ENCODE measurements around the gene MAGI1.

Gene MAGI1

DNA sequence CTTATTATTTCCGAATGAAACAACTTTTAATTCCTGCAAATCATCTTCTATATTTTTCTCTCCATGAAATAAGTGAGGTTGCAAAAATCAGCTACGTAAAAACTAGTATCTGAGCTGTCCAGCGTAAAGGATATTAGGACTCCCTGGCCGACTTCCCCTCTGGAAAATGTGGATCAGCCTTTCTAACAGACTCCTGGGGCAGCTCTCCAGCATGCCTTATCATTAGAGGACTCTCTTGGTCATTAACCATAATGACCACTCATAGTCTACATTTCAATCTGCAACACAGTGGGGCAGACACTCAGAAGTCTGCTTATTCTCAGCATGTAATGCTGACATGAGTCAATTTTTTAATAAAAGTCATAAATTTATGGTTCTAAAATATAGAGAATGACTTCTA lies 130.1 kb downstream of the MAGI1 start:
- TF ChIP-seq HDGF (IDR thresholded peaks at IDR 0.05; ENCODE audit: borderline replicate concordance) (no peak), CTBP1 (IDR thresholded peaks at IDR 0.05; ENCODE audit: borderline replicate concordance) (no peak), BHLHE40 (IDR thresholded peaks at IDR 0.05; ENCODE audit: borderline replicate concordance) (no peak), SUZ12 (IDR thresholded peaks at IDR 0.05) (no peak), FOXA1 (IDR thresholded peaks at IDR 0.05) (no peak), FOXK2 (IDR thresholded peaks at IDR 0.05) (no peak), LEF1 (IDR thresholded peaks at IDR 0.05; ENCODE audit: borderline replicate concordance) (no peak), TARDBP (IDR thresholded peaks at IDR 0.05) (no peak), ARNT (IDR thresholded peaks at IDR 0.05) (no peak), FOXM1 (IDR thresholded peaks at IDR 0.05; ENCODE audit: borderline replicate concordance) (no peak), NFRKB (IDR thresholded peaks at IDR 0.05) (no peak), L3MBTL2 (conservative IDR thresholded peaks at IDR 0.05) (no peak), SP1 (IDR thresholded peaks at IDR 0.05) (no peak), ELF4 (IDR thresholded peaks at IDR 0.05) (no peak), ZNF384 (IDR thresholded peaks at IDR 0.05) (no peak)
- TF ChIP-seq, protein P1, sequence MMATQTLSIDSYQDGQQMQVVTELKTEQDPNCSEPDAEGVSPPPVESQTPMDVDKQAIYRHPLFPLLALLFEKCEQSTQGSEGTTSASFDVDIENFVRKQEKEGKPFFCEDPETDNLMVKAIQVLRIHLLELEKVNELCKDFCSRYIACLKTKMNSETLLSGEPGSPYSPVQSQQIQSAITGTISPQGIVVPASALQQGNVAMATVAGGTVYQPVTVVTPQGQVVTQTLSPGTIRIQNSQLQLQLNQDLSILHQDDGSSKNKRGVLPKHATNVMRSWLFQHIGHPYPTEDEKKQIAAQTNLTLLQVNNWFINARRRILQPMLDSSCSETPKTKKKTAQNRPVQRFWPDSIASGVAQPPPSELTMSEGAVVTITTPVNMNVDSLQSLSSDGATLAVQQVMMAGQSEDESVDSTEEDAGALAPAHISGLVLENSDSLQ (IDR thresholded peaks at IDR 0.05): no peak
- POLR2A ChIA-PET: no interaction called here
- no peak for DNase-seq (ENCODE audit: extremely low spot score)
- CTCF ChIA-PET: interaction anchor here (1.0 kb wide), 1 partner anchor 410 kb away, joined by 4 read pairs; no protein-coding TSS in a partner anchor

DNA sequence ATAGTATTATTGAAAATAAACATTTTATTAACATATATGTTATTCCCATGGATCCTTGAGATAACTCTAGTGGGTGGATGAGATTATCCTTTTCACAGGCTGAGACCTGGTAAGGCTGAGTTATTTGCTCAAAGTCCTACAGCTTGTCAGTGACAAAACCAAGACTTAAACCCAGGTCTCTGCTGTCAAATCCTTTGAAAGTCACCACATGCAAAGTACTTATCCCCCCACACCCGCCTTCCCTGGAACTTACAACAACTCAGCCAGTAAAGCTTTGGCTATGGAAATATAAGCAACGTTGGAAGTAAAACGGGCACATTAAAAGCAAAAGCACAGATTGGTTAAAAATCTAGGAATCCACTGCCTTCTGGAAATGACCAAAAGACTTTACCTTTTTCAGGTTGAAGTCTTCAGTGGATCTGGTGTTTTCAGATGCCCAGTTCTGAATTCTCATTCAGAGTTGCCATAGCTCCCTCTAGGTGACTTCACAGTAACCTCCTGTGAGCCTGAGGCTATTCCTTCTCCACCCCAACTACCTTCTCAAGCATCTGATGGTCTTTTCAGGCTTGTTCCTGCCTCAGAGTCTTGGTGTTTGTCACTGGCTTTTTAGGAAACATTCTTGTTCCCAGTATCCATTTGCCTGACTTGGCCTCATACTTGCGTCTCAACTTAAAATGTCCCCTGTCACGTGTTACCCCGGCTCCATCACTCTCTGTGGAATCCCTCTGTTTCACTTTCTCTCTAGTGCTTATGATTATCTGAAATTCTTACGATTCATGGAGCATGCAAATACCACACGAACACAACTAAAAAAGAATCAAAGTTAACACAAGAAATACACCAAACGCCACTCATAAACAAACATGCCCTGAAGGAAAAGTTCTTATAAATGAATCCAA lies 131.2 kb downstream of the MAGI1 start:
- CTCF ChIA-PET: no interaction called here
- TF ChIP-seq ARNT (IDR thresholded peaks at IDR 0.05) (no peak), ELF4 (IDR thresholded peaks at IDR 0.05) (no peak), CTBP1 (IDR thresholded peaks at IDR 0.05; ENCODE audit: borderline replicate concordance) (no peak), ZNF384 (IDR thresholded peaks at IDR 0.05) (no peak), SUZ12 (IDR thresholded peaks at IDR 0.05) (no peak), SP1 (IDR thresholded peaks at IDR 0.05) (no peak), FOXK2 (IDR thresholded peaks at IDR 0.05) (no peak), FOXM1 (IDR thresholded peaks at IDR 0.05; ENCODE audit: borderline replicate concordance) (no peak), FOXA1 (IDR thresholded peaks at IDR 0.05) (no peak)
- TF ChIP-seq, protein P1 (IDR thresholded peaks at IDR 0.05): no peak
- no peak for DNase-seq (ENCODE audit: extremely low spot score)
- POLR2A ChIA-PET: no interaction called here

DNA sequence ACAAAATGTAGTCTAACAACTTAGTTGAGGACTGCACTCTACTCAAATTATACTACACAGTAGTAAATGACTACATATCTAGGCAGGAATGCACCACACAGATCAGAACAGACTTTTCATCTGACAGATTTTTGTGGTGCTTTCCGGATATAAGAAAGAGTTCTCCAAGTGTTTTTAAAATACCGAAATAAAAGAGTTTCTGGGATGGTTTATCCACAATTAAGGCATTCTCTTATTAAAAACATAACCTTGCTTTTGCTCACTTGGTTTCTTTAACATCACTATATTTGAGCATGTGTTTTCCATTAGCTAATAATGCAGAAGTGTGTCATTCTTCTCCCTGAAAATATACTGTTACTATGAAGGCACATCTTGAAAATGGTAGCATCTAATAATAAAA lies 132.9 kb downstream of the MAGI1 start:
- POLR2A ChIA-PET: no interaction called here
- CTCF ChIA-PET: no interaction called here
- TF ChIP-seq ARNT (IDR thresholded peaks at IDR 0.05) (no peak), FOXM1 (IDR thresholded peaks at IDR 0.05; ENCODE audit: borderline replicate concordance) (no peak), CTBP1 (IDR thresholded peaks at IDR 0.05; ENCODE audit: borderline replicate concordance) (no peak), ZNF384 (IDR thresholded peaks at IDR 0.05) (no peak), TARDBP (IDR thresholded peaks at IDR 0.05) (no peak), FOXA1 (IDR thresholded peaks at IDR 0.05) (no peak), SP1 (IDR thresholded peaks at IDR 0.05) (no peak), L3MBTL2 (conservative IDR thresholded peaks at IDR 0.05) (no peak), ELF4 (IDR thresholded peaks at IDR 0.05) (no peak), NFRKB (IDR thresholded peaks at IDR 0.05) (no peak), HDGF (IDR thresholded peaks at IDR 0.05; ENCODE audit: borderline replicate concordance) (no peak), FOXK2 (IDR thresholded peaks at IDR 0.05) (no peak)
- TF ChIP-seq, protein P1 (IDR thresholded peaks at IDR 0.05): no peak
- DNase-seq (ENCODE audit: extremely low spot score): no peak

DNA sequence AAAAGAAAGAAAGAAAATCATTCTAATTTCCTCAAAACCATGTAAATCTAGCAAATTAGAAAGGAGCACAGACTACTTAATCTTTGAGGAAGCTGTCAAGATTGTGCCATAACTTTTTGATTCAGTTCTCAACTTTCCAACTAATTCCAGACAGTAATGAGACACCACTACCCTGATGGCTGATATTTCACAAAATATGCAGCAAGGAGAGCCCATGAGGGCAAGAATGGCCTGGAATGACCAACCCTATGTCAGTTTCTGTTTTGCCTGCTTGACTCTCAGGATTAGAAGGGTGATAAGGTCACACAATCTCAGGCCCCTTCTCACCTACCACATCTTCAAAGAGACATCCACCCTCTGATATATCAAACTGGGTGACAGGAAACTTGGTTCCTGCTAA lies 134.7 kb downstream of the MAGI1 start:
- TF ChIP-seq SUZ12 (IDR thresholded peaks at IDR 0.05) (no peak), ZNF384 (IDR thresholded peaks at IDR 0.05) (no peak), L3MBTL2 (conservative IDR thresholded peaks at IDR 0.05) (no peak), SP1 (IDR thresholded peaks at IDR 0.05) (no peak), ARNT (IDR thresholded peaks at IDR 0.05) (no peak), HDGF (IDR thresholded peaks at IDR 0.05; ENCODE audit: borderline replicate concordance) (no peak), LEF1 (IDR thresholded peaks at IDR 0.05; ENCODE audit: borderline replicate concordance) (no peak), FOXM1 (IDR thresholded peaks at IDR 0.05; ENCODE audit: borderline replicate concordance) (no peak), ELF4 (IDR thresholded peaks at IDR 0.05) (no peak), FOXK2 (IDR thresholded peaks at IDR 0.05) (no peak), FOXA1 (IDR thresholded peaks at IDR 0.05) (no peak), CTBP1 (IDR thresholded peaks at IDR 0.05; ENCODE audit: borderline replicate concordance) (no peak)
- TF ChIP-seq, protein P1 (IDR thresholded peaks at IDR 0.05): no peak
- DNase-seq (ENCODE audit: extremely low spot score): no peak
- CTCF ChIA-PET: no interaction called here
- POLR2A ChIA-PET: no interaction called here

DNA sequence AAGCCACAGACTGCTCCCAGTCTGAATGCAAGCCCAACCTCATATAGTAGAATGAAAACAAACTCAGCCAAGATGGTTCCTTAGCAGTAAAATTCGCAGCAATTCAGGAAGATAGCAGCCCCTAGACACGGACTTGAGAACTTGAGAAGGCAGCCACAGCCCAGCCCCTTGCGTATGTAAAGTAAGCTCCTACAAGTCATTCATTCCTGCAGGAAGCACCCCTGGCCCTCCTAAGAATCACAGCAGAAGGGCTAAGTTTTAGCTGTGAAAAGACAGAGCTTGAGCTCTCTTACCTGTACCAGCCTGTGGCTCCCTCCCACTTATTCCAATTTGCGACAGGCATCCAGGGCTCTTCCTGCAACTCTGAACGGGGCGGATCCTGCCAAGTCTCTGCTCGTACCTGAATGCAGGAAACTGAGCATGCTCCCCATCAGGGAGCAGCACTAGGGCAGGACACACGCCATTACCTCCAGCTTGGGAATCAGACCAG lies 136.4 kb downstream of the MAGI1 start:
- peak; percentile 28 for DNase-seq (ENCODE audit: extremely low spot score)
- CTCF ChIA-PET: interaction anchor here (0.6 to 0.7 kb wide), 2 partner anchors 8 to 54 kb away, joined by 3 to 4 read pairs; no protein-coding TSS in a partner anchor
- POLR2A ChIA-PET: no interaction called here
- TF ChIP-seq ARNT (IDR thresholded peaks at IDR 0.05): no peak
- TF ChIP-seq SUZ12 (IDR thresholded peaks at IDR 0.05): no peak
- no peak for TF ChIP-seq SP1 (IDR thresholded peaks at IDR 0.05)
- TF ChIP-seq TARDBP (IDR thresholded peaks at IDR 0.05): no peak
- no peak for TF ChIP-seq L3MBTL2 (conservative IDR thresholded peaks at IDR 0.05)
- no peak for TF ChIP-seq LEF1 (IDR thresholded peaks at IDR 0.05; ENCODE audit: borderline replicate concordance)
- TF ChIP-seq BHLHE40 (IDR thresholded peaks at IDR 0.05; ENCODE audit: borderline replicate concordance): no peak
- TF ChIP-seq, protein P1 (IDR thresholded peaks at IDR 0.05): no peak
- no peak for TF ChIP-seq NFRKB (IDR thresholded peaks at IDR 0.05)
- TF ChIP-seq FOXA1 (IDR thresholded peaks at IDR 0.05): no peak
- TF ChIP-seq FOXM1 (IDR thresholded peaks at IDR 0.05; ENCODE audit: borderline replicate concordance): no peak
- no peak for TF ChIP-seq CTBP1 (IDR thresholded peaks at IDR 0.05; ENCODE audit: borderline replicate concordance)
- TF ChIP-seq ELF4 (IDR thresholded peaks at IDR 0.05): no peak
- TF ChIP-seq FOXK2 (IDR thresholded peaks at IDR 0.05): no peak
- no peak for TF ChIP-seq ZNF384 (IDR thresholded peaks at IDR 0.05)
- TF ChIP-seq HDGF (IDR thresholded peaks at IDR 0.05; ENCODE audit: borderline replicate concordance): no peak

Measured in HEK293T (cell line).